Loucy (cell line): ENCODE data around the gene SRBD1.

ENCODE experiments used
- H2AFZ ChIP-seq: fragments of 200-600 bp; sonication (generic); 2 replicates; pipeline ENCODE4 v1.6.0; 2016; ENCODE audit warnings: antibody characterized with exemption, mild to moderate bottlenecking, low read length, moderate library complexity
- H3F3A ChIP-seq: fragments of 200-600 bp; 2 replicates; pipeline ENCODE4 v1.6.0; 2016; ENCODE audit warnings: antibody characterized with exemption, low read depth, mild to moderate bottlenecking
- H3K27me3 ChIP-seq: fragments of 200-600 bp; sonication (generic); 2 replicates; pipeline ENCODE4 v1.6.1; 2014; ENCODE audit warnings: low read length, mild to moderate bottlenecking; ENCODE audit not compliant: insufficient read depth, poor library complexity, severe bottlenecking
- H3K36me3 ChIP-seq: fragments of 200-600 bp; sonication (generic); 2 replicates; pipeline ENCODE4 v1.6.1; 2016; ENCODE audit warnings: low read length; ENCODE audit not compliant: insufficient read depth
- H3K4me1 ChIP-seq: fragments of 200-600 bp; sonication (generic); 2 replicates; pipeline ENCODE4 v1.5.1; 2014; ENCODE audit warnings: low read length, mild to moderate bottlenecking; ENCODE audit not compliant: insufficient read depth, poor library complexity, severe bottlenecking
- H3K4me2 ChIP-seq: fragments of 200-600 bp; sonication (generic); 2 replicates; pipeline ENCODE4 v1.6.0; 2014; ENCODE audit warnings: antibody characterized with exemption, low read length, low read depth, mild to moderate bottlenecking; ENCODE audit not compliant: poor library complexity, severe bottlenecking
- H3K4me3 ChIP-seq: fragments of 200-600 bp; sonication (generic); 2 replicates; pipeline ENCODE4 v1.5.1; 2014; ENCODE audit warnings: low read length, mild to moderate bottlenecking, mixed read lengths; ENCODE audit not compliant: poor library complexity, severe bottlenecking
- H3K79me2 ChIP-seq: fragments of 200-600 bp; sonication (generic); 2 replicates; pipeline ENCODE4 v1.6.1; 2014; ENCODE audit warnings: low read length; ENCODE audit not compliant: insufficient read depth
- H3K9ac ChIP-seq: fragments of 200-600 bp; sonication (generic); 2 replicates; pipeline ENCODE4 v1.6.0; 2014; ENCODE audit warnings: mild to moderate bottlenecking, low read depth, low read length, moderate library complexity; ENCODE audit not compliant: poor library complexity, severe bottlenecking
- H3K9me2 ChIP-seq: fragments of 200-600 bp; sonication (generic); replicated peaks from 2 replicates; pipeline ENCODE4 v1.6.1; 2016; ENCODE audit warnings: low read depth, low read length, mixed read lengths
- H3K9me3 ChIP-seq: fragments of 200-600 bp; sonication (generic); 2 replicates; pipeline ENCODE4 v1.6.1; 2014; ENCODE audit warnings: mild to moderate bottlenecking, antibody characterized with exemption, low read length, low read depth; ENCODE audit not compliant: insufficient read depth
- H4K20me1 ChIP-seq: fragments of 200-600 bp; sonication (generic); 2 replicates; pipeline ENCODE4 v1.6.0; 2014; ENCODE audit warnings: antibody characterized with exemption, low read length, mild to moderate bottlenecking; ENCODE audit not compliant: insufficient read depth, poor library complexity, severe bottlenecking
- EZH2phosphoT487 ChIP-seq: fragments of 200-600 bp; IDR thresholded peaks from 2 replicates; pipeline ENCODE4 v1.6.1; 2018; ENCODE audit warnings: antibody characterized with exemption, mild to moderate bottlenecking, moderate library complexity, borderline replicate concordance
- TF ChIP-seq, protein P1 (sequence below): fragments of 200-600 bp; sonication (generic); conservative IDR thresholded peaks from 2 replicates; pipeline ENCODE4 v1.5.1; 2014; ENCODE audit warnings: mild to moderate bottlenecking, antibody characterized with exemption, low read length

The SRBD1 gene

DNA sequence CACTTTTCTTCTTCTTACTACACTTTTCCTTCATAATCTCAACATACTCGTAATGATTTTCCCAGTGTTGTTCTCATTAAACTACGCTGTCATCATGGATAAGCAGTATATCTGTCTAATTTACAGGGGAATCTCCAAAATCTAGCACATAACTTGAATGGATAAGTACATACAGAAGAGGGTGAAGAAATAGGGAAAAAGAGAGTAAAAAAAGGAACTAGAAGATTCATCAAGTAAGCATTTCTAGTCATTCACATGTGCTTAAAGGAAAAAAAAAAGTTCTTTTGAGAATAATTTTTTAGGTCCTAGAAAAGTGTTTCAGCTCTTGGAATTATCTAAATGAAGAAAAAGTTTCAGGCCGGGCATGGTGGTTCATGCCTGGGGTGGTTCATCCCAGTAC lies 51.6 kb downstream of the SRBD1 start:
- Histone ChIP-seq H2AFZ (no peak overlapping the region), H3K9me2 (no peaks in the 10 kb centered on the region), H3K9me3 (no peaks in the 10 kb centered on the region), H3K9ac (no peak overlapping the region), H4K20me1 (no peaks in the 10 kb centered on the region), H3K27me3 (no peaks in the 10 kb centered on the region), H3K4me3 (no peak overlapping the region), H3K4me2 (no peak overlapping the region), H3K4me1 (peaks cover 44% of the 10 kb centered on the region), H3F3A (no peaks in the 10 kb centered on the region), H3K79me2 (peaks cover 74% of the 10 kb centered on the region), H3K36me3 (peaks cover 16% of the 10 kb centered on the region; the same call in 1 of the 2 replicates)
- TF ChIP-seq, protein P1, sequence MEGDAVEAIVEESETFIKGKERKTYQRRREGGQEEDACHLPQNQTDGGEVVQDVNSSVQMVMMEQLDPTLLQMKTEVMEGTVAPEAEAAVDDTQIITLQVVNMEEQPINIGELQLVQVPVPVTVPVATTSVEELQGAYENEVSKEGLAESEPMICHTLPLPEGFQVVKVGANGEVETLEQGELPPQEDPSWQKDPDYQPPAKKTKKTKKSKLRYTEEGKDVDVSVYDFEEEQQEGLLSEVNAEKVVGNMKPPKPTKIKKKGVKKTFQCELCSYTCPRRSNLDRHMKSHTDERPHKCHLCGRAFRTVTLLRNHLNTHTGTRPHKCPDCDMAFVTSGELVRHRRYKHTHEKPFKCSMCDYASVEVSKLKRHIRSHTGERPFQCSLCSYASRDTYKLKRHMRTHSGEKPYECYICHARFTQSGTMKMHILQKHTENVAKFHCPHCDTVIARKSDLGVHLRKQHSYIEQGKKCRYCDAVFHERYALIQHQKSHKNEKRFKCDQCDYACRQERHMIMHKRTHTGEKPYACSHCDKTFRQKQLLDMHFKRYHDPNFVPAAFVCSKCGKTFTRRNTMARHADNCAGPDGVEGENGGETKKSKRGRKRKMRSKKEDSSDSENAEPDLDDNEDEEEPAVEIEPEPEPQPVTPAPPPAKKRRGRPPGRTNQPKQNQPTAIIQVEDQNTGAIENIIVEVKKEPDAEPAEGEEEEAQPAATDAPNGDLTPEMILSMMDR: no peak
- no peak for TF ChIP-seq EZH2phosphoT487

DNA sequence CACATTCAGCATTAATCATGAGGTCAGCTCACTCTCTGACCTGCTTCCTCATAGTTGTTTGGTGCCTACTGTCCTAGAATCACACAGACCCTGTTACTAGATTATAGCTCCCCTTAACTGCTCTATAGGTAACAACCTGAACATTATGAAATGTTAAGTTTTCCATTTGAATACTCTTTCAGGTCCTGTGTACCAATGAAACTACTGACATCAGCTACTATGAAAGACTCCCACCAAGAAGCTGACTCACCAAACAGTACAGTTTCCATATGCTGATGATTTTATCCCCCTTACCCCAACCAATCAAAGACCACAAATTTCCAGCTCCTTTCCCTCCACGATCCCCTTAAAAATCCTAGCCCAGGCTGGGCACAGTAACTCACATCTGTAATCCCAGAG lies 56.3 kb downstream of the SRBD1 start:
- H3K79me2 ChIP-seq: peaks cover 29% of the 10 kb centered on the region; the same call in 1 of the 2 replicates
- peaks cover 26% of the 10 kb centered on the region for H3K4me1 ChIP-seq
- TF ChIP-seq, protein P1: no peak
- no peak for TF ChIP-seq EZH2phosphoT487
- peaks cover 36% of the 10 kb centered on the region; the same call in 1 of the 2 replicates for H3K36me3 ChIP-seq
- no peak overlapping the region for H3K9ac ChIP-seq
- no peak overlapping the region for H2AFZ ChIP-seq
- no peaks in the 10 kb centered on the region for H3K9me2 ChIP-seq
- H3K9me3 ChIP-seq: no peaks in the 10 kb centered on the region
- H3K4me2 ChIP-seq: no peak overlapping the region
- H3K4me3 ChIP-seq: no peak overlapping the region
- H3K27me3 ChIP-seq: no peaks in the 10 kb centered on the region
- H3F3A ChIP-seq: no peaks in the 10 kb centered on the region
- H4K20me1 ChIP-seq: no peaks in the 10 kb centered on the region

DNA sequence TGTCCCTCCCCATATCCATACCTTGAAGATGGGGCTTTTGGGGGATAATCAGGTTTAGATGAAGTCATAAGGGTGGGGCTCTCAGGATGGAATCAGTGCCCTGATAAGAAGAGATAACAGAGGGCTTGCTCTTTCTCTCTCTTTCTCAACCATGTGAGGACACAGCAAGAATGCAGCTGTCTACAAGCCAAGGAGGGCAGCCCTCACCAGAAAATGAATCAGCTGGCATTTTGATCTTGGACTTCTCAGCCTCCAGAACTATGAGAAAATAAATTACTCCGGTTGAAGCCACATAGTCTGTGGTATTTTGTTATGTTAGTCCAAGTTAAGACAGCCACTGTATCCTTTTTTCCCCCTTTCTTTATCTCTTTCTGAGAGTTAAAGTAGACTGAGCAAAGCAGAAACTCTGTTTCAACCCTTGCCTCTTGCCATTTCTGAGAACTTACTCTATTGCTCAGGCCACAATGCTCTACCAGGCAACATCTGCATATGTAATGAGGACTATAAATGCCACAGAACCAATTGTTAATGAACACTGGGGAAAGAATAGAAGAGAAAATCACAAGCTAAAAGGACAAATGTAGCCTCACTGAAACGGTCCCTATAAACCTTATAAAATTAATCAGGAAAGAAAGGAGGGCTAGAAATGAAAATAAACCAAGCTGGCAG lies 56.9 kb downstream of the SRBD1 start:
- Histone ChIP-seq H3K27me3 (no peaks in the 10 kb centered on the region), H3K9ac (no peak overlapping the region), H3K4me1 (peaks cover 26% of the 10 kb centered on the region), H4K20me1 (no peaks in the 10 kb centered on the region), H3F3A (no peaks in the 10 kb centered on the region), H3K4me3 (no peak overlapping the region), H3K36me3 (peaks cover 31% of the 10 kb centered on the region; the same call in 1 of the 2 replicates), H3K79me2 (peaks cover 23% of the 10 kb centered on the region; the same call in 1 of the 2 replicates), H2AFZ (no peak overlapping the region), H3K4me2 (no peak overlapping the region), H3K9me3 (no peaks in the 10 kb centered on the region), H3K9me2 (no peaks in the 10 kb centered on the region)
- TF ChIP-seq EZH2phosphoT487: no peak
- TF ChIP-seq, protein P1: no peak
